G401 (cell line): ENCODE results near the gene OSBPL1A. TPM values are rescaled to one million over a fixed set of nuclear protein-coding genes. Genes with fewer than 3 reads are reported as not detected.

Source experiments
- DNase-seq: peaks from one replicate; pipeline ENCODE4 v3.0.0-alpha.2; 2015; ENCODE audit warnings: low spot score
- in situ Hi-C: cut with HindIII; loops from 2 replicates; pipeline ENCODE4 v1.10.0; 2016; ENCODE audit warnings: low sequenced_read_pairs, mixed read lengths
- total RNA-seq: library from RNA; depleted of rRNA; stranded (reverse); fragments of >200 nt; shearing (Covaris generic); gene quantifications from 2 replicates; pipeline ENCODE4 v1.2.3, GENCODE V29; 2014

The OSBPL1A gene
- total RNA-seq, 1 experiment from 2014 or later = 75.8 TPM

DNA sequence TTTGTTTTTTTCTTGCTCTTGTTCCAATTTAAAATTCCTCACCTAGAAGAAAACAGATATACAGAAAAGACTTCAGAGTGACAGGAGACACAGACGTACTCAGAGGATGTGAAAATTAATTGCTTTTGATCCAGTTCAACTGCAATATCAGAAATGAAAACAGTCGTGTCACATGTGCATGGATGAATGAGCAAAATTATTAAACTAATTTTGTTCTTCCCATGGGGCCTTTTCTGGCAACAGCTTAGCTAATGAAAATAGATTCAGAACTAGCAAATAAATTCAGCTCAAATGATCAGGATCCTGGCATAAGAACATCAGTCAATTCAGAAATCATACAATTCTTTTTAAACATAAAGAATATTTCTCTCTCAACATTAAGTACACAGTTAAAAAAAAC is 158.3 kb downstream of the OSBPL1A start:
- no peak for DNase-seq
- in situ Hi-C loops = no loop called here

DNA sequence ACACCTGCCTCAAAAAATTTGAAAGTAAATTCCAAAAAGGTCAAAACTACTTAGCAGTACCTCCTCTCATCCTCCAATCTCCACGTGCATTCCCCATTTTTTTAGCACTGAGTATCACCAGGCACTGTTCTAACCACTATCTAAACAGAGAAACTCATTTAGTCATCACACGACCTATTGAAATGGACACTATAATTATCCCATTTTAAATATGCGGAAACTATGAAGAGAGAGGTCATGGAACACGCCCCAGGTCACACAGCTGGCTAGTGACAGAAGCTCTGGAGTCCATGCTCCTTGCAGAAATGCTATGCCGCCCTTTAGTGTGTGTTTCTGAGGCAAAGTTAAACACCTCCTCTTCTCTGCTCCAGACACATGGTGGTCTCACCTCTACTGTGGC is 159.2 kb downstream of the OSBPL1A start:
- no peak for DNase-seq
- in situ Hi-C loops = no loop called here

DNA sequence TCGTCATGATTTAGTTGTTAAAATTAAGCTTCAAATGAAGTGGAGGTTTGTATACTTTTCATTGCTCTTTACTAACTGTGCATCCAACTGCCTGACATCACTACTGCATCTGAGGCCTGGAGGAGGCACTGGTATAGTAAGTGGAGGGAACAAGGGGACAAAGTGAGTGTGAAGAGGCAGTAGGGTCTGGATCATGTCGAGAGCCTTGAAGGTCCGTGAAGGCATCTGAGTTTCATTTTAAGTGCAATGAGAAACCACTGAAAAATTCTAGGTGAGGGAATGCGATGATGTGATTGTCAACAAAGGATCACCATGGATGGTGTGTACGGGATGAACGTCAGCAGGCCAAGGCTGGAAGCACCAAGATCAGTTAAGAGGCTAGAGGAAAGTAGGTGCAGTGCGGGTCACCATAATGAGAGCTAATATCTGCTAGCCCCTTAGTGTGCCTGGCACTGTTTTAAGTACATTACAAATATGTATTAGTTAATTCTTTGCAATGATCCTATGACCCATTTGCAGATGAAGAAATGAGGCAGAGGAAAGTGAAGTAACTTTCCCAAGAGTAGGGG is 162.7 kb downstream of the OSBPL1A start:
- in situ Hi-C loops = no loop called here
- DNase-seq = no peak

DNA sequence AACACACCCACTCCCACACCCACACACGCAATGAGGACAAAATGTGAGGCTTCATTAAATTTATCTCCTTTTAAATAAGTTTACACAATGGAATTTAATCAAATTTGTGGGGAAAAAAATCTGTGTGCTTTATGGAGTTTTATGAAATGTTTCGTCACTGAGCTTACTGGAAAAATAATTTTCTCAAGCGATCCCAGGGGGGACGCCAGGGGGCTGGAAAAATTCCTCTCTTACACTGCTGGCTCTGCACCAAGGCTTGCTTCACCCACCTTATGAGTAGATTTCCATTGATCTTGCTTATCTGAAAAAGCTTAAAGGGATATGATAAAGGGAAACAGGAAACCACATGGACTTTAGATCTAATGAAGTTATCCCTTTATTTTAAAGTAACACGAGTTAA is 163.3 kb downstream of the OSBPL1A start:
- in situ Hi-C loops = no loop called here
- DNase-seq = no peak

DNA sequence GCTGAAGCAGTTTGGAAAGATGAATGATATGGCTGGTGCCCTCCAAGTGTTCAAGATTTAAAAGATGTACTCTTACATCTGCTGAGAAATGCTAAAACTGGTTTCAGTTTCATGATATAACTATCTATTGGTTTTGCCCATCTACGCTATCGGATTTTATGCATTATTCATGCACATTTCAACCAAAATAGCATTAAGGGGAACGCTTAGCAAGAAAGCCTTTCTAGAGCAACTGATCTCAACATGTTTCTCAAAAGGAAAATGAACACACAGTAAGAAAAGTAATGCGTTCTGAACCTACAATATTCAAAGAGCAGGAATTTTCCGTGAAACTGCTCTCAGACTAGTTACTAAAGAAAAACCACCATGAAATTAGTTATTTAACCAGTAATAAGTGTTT is 164.8 kb downstream of the OSBPL1A start:
- DNase-seq = no peak
- in situ Hi-C loops = no loop called here

DNA sequence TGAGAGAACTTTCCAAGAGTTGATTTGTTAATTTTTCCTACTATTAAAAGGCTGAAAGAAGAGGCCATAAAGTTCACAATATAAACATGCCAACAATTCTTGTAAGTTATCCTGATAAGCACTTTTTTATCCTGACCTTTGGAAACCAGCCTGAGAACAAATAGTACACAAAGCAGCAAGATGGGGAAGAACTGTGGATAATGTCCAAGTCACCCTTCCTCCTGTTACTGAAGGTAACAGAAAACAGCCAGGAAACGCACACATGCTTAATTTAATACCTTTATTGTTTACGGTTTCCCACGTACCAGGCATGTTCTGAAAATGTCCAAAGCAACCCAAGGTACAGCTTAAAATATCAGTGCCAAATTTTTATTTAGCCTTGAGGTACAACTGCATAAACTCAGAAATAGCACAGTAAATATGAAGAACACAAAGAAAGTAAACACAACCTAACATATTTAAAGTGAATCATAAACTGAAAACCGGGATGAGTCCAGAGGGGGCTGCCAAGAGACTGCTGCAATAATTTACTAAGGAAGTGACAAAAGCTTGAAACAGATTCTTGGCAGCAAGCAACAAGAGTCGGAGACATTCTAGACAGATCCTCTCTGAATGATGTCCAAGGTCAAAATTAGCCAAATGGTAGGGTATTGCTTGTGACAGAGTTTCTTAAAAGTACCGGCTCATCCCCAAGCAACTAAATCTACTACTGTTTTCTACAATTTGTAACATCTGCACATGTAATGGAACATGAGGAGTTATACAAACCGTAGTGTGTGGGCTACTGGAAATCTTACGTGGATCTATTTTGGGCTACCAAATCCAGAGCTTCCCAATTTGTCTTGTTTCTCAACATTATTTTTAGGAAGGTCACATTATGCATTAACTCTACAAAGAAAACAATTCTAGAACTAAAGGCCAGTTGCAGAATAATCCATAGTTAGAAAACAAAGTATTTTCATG is 165.6 kb downstream of the OSBPL1A start:
- peak; percentile 25 for DNase-seq
- in situ Hi-C loops = no loop called here

DNA sequence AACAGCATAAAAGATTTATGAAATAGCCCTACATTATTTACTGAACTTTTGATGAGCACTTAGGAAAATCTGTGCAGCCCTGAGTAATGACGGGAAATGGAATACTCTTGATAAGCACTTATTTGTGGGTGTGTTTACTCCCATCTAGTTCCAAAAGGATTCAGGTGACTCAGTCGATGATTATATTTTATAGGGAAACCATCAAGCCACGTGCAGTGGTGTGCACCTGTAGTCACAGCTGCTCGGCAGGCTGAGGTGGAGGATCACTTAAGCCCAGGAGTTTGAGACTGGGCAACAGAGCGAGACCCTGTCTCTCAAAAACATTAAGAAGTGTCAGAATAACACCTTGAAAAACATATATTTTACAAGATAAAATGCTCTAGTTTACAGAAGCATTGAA is 166.9 kb downstream of the OSBPL1A start:
- DNase-seq = no peak
- in situ Hi-C loops = no loop called here

DNA sequence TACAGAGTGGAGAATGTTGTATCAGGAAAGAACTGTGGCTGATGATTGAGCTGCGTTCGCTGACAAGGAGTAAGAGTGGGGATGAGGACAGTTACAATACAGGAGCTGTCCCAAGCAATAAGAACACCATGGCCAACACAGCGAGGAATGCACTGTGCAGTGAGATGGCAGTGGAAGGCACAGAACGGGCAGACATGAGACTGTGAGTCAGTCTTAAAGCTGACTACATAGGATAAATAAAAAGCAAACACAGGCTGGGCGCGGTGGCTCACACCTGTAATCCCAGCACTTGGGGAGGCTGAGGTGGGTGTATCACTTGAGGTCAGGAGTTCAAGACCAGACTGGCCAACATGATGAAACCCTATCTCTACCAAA is 169.0 kb downstream of the OSBPL1A start:
- in situ Hi-C loops = no loop called here
- DNase-seq = no peak

DNA sequence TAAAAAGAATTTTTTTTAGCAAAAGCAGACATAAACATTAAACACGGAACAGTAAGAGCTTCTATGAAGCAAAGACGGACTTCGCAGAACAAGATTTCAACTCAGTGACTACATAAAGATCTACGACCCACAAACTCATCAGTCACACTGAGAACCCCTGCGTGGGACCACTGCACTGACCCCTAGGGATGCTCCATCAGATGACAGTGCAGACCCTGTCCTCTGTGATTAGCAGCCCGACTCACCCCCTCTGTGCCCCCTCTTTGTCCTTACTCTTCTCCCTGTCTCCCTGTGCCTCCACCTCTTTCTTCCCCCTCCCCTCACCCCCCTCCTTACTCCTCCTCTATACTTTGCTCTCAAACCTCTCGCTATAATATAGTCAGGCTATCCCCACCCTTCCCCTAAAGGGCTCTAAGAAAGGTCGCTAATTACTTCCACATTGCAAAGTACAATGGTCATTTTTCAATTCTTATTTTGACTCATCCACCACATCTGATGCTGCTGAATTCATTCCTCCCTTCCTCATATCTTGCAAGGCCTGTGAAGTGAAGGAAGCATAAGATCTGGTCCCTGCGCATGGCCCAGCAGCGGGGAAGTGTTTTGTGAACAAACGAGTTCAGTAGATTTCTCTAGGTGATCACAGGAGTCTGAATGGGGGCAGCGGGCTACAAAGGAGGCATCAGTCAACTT is 169.5 kb downstream of the OSBPL1A start:
- in situ Hi-C loops = no loop called here
- no peak for DNase-seq

DNA sequence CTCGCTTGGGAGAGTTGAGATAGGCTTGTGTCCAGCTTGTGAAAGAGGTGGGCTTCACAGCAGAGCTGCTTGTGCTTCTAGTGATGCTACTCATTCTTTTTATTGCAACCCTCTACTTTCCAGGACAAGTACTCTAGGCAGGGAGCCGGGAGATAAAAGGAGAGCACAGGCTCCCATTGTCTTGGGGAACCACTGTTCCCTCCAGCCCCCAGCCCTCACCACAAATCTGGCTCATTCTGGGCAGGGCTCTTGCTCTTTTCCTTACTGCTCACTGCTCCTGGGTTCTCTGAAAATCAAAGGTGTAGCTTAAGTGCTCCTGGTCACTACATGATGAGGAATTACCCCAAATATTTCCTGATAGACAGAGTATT is 177.3 kb downstream of the OSBPL1A start:
- no peak for DNase-seq
- in situ Hi-C loops = no loop called here

DNA sequence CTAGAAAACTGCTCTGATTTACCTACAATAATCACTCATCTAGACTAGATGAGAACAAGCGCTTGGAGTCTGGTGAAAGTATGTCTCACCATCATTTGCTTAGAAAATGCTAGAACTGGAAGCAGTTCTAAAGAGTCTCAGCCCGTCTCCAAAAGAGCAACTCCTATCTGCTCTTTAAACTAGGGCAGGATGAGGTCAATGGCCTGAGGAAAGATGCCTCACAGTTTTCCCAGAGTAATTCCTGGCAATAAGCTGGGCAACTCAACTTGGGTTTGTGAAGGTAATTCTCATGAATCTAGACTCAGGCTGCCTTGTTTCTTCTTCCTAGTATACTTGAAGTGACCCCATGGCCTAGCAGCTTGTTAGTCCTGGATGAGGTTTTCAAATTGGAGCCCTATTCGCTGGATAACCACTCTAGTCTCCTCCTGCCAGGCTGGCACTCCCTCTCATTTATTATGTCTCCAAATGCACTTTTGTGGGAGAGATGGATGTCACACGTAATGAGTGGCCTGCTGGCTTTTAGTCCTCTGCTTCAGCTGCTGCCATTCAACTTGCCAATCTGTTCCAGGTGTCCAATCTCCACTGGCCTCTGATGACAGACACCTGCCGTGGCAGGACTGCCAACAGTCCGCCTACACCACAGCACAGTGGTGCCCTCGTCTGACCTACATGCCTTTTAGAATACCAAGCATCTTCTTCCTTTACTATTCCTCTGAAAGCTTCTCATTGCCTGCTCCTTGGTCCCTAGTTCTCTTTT is 177.9 kb downstream of the OSBPL1A start:
- DNase-seq = peak; percentile 21
- in situ Hi-C loops = no loop called here

DNA sequence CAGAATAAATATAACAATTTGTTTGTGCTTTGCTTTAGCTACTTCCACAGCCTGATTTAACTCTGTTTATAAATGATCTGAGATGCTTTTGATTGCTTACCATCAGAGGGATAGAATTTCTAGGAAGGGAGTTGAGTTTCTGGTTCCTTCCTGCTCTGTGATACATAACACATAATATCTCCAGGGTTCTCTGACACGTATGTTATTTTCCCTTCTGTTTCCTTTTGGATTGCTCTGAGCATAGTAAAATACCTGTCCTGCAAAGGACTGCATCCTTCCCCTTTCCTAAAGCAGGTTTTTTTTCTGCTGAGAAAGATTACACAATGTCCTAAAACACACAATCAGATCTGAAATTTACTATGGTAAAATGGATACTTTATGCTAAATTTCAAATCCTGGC is 182.7 kb downstream of the OSBPL1A start:
- DNase-seq = no peak
- in situ Hi-C loops = no loop called here

DNA sequence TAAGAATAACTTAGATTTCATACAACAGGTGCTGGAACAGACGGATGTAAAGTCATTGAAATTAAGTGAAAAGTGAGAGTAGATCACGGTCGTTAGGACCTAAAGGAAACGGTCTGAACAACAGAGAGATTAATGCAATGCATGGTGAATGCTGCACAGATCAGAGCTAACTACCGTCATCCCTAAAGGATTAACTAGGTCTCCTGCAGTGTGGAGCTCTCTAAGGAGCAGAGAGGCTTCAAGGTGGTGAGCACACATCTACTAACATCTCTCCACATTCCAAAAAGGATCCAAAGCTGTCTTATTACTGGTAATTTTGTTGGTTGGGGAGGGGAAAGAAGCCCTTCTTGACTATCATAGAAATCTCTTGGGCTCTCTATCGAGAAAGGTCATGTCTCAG is 183.5 kb downstream of the OSBPL1A start:
- in situ Hi-C loops = no loop called here
- DNase-seq = no peak

DNA sequence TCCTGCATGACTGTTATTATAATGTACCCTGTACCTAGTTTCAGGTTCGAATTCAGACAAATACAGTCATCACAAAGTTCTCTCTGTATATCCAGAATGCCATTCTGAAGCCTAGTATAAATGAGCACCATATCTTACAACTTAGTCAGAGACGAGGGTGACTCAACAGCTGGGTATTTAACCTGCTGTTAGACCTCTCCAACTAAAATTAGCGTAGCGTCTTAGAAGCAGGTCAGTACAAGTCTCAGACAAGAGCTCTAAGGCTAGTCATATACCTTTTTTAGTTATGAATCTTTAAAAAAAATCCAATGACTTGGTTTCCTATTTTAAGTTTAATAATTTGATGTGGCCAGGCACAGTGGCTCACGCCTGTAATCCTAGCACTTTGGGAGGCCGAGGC is 184.7 kb downstream of the OSBPL1A start:
- no peak for DNase-seq
- in situ Hi-C loops = no loop called here

DNA sequence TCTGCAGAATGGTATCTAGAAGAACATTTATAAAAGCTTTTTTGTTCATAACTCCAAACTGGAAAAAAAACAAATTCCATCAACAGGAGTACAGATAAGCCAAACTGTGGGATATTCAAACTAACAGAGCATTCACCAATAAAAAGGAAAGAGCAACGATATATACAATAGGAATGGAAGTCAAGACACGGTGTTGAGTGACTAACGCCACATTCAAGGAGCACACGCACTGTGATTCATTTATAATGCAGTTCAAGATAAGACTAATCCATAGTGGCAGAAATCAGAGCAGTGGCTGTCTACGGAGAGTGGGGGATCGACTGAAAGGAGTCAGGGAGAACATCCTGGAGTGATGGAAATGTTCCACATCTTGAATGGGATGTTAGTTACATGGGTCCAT is 188.1 kb downstream of the OSBPL1A start:
- in situ Hi-C loops = no loop called here
- DNase-seq = no peak

DNA sequence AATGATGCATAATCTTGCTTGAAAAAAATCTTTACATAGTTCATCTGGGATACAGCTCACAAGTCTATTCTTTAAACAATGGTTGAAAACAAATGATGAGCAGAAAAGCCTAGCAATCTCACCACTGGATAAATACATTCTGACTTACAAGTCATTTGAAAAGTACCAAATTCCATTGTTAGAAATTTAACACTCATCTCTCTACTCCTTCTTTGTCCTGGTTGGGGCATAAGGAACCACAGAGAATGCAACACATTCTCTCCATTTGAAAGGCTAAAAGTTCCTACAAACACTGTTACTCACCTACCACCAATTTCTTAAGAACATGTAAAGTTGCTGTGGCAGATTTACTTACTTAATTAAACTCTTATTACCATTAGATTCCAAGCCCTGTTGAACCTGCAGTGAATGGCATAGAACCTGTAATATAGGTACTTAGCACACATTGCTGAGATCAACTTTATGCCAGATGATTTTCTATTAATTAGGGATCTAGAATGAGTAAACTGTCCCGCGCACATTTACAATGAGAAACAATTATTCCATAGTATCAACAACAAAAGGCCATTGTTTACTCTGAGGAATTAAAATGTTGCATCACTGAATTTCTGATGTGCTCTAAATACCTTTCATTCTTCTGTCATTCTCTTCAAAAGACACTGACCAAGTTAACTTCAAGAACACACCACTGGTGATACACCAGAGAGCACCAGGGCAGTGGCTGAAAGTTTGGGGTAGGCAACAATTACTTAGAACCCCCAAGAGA is 189.2 kb downstream of the OSBPL1A start:
- in situ Hi-C loops = no loop called here
- DNase-seq = no peak

DNA sequence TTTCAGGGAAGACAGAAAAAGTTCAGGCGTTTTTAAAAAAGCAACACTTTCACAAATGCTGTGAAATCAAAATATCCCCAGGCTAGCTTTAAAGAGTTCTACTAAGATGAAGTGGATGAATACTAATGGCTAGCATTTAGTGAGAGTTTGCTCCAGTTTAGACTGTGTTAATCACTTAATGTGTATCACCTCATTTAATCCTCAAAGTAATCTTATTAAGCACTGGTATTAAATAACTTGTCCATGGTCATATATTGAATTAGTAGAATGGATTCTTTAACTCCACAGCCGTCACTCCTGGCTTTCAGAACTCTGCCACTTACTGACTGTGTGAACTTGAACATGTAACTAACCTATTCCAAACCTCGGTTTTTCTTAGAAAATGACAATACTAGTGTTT is 192.7 kb downstream of the OSBPL1A start:
- in situ Hi-C loops = no loop called here
- DNase-seq = no peak

DNA sequence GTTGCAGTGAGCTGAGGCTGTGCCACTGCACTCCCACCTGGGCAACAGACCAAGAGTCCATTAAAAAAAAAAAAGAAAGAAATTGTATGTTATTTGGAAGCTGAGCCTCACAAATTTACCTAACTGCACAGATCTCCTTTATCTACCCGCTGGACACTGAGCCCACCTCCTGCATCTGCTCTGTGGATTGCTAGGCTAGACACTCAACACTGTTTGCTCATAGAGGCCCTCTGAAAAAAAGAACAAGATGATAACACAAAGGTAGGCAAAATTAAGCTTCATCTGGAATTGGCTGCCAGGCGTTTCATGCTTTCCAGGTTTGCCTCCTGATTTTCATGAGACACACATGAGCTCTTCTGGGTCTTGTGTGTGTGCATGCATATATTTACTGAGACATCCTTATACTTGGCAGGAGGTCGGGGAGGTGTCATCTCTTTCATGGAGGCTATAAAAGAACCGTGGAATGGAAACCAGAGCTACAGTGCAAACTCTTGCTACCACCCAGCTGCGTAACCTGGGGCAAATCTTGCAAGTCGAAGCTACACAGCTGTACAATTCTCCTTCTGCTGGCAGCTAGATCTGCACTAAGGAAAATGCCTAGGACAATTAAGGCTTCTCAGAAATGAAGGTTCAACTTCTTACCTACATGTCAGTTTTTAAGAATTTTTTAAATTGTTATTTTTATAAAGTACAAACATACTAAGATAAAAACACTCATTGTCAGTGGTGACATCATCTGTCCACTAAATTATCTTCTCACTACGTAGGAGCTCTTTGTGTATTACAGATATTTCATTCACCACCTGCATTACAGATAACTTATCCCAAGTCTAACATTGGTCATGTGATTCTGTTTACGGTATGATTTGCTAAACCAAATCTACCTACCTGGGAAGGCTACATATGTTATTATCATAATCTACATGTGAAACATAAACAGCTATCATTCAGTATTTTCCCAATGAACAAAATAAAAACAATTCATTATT is 195.6 kb downstream of the OSBPL1A start:
- no peak for DNase-seq
- in situ Hi-C loops = no loop called here
